Measurements from ENCODE around the gene MAP3K14.
A peak's percentile ranks its signal among the peaks of the same experiment; 100 is the strongest.

The MAP3K14 gene

DNA sequence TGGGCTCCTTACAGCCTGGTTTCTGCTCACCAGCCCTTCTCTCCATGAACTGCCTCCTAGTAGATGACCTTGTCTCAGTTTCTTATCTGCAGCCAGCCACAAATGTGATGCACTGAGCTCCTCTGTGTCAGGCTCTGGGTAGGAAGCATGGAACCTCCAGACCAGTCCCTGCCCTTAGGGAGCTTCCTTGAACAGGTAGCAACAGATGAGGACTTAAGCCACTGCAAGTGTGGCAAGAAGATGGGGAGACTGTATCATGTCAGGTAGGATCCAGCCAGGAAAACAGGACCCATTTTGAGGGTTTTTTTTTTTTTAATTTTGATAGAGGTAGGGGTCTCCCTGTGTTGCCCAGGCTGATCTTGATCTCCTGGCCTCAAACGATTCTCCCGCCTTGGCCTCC is 5.3 kb upstream of the MAP3K14 start:
- peaks cover 36% of the 10 kb centered on the region for H3K4me1 ChIP-seq
- no peaks in the 10 kb centered on the region for H3K9me3 ChIP-seq (ENCODE audit: control insufficient read depth, low read length)
- H3K27me3 ChIP-seq (ENCODE audit: control insufficient read depth, insufficient read depth, low read length): no peaks in the 10 kb centered on the region
- H2AFZ ChIP-seq: peak overlapping the region; percentile 68
- TF ChIP-seq, protein P1, sequence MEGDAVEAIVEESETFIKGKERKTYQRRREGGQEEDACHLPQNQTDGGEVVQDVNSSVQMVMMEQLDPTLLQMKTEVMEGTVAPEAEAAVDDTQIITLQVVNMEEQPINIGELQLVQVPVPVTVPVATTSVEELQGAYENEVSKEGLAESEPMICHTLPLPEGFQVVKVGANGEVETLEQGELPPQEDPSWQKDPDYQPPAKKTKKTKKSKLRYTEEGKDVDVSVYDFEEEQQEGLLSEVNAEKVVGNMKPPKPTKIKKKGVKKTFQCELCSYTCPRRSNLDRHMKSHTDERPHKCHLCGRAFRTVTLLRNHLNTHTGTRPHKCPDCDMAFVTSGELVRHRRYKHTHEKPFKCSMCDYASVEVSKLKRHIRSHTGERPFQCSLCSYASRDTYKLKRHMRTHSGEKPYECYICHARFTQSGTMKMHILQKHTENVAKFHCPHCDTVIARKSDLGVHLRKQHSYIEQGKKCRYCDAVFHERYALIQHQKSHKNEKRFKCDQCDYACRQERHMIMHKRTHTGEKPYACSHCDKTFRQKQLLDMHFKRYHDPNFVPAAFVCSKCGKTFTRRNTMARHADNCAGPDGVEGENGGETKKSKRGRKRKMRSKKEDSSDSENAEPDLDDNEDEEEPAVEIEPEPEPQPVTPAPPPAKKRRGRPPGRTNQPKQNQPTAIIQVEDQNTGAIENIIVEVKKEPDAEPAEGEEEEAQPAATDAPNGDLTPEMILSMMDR (IDR thresholded peaks at IDR 0.05): no peak
- no peaks in the 10 kb centered on the region for H3K36me3 ChIP-seq (ENCODE audit: control insufficient read depth, insufficient read depth, low read length)
- peak overlapping the region; percentile 87 for H3K27ac ChIP-seq
- H3K9ac ChIP-seq: no peak overlapping the region
- no peak overlapping the region for H3K4me2 ChIP-seq (ENCODE audit: low read length)
- H3K79me2 ChIP-seq: no peaks in the 10 kb centered on the region
- H3K4me3 ChIP-seq (ENCODE audit: low read depth, low read length): no peak overlapping the region

DNA sequence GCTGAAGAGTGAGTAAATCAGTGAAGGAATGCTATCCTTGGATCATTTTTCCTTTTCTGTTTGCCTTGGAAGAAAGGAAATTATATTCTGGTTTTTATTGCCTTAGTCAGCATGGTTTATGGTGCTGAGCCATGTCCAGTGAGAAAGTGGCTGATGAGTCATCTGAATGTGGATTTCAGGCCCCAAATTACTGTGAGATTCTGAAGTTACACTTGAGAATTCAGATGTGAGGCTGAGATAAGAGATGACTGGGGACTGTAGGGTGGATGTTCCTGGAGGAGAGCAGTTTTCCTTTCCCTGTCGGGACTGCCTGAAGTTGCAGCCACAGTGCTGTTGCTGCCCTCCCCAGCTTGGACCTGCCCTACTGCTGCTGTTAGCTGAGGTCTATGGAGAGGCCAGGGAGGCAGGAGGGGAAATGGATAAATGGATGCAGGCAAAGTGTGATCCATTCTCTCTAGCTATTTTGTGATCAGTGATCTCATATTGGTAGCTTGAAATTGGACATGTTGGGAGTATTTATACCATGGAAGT is 4.2 kb upstream of the MAP3K14 start:
- Histone ChIP-seq H3K36me3 (ENCODE audit: control insufficient read depth, insufficient read depth, low read length) (no peaks in the 10 kb centered on the region), H3K4me2 (ENCODE audit: low read length) (peak overlapping the region; percentile 45), H2AFZ (peak overlapping the region; percentile 68), H3K27me3 (ENCODE audit: control insufficient read depth, insufficient read depth, low read length) (no peaks in the 10 kb centered on the region), H3K4me3 (ENCODE audit: low read depth, low read length) (no peak overlapping the region), H3K27ac (peak overlapping the region; percentile 87), H3K9me3 (ENCODE audit: control insufficient read depth, low read length) (no peaks in the 10 kb centered on the region), H3K4me1 (peaks cover 36% of the 10 kb centered on the region), H3K9ac (no peak overlapping the region), H3K79me2 (peaks cover 2% of the 10 kb centered on the region)
- TF ChIP-seq, protein P1 (IDR thresholded peaks at IDR 0.05): no peak

DNA sequence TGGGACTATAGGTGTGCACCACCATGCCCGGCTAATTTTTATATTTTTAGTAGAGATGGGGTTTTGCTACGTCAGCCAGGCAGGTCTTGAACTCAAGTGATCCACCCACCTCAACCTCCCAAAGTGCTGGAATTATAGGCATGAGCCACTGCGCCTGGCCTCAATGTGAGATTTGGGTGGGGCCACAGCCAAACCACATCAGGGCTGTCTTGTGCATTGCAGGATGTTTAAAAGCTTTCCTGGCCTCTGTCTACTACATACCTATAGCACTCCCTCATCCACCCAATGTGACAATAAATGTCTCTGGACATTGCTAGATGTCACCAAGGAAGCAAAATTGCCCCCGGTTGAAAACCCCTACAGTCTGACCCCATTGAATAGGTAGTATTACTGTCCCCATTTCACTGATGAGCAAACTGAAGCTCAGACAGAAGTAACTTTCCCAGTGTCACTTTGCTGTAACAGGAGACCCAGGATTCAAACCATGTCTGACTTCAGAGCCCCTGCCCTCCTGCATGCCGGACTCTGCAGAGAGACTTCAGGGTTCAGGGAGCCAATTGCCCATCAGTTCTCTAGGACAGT is 3.6 kb upstream of the MAP3K14 start:
- Histone ChIP-seq H2AFZ (peak overlapping the region; percentile 68), H3K4me2 (ENCODE audit: low read length) (peak overlapping the region; percentile 45), H3K79me2 (peaks cover 7% of the 10 kb centered on the region), H3K9ac (no peak overlapping the region), H3K27me3 (ENCODE audit: control insufficient read depth, insufficient read depth, low read length) (no peaks in the 10 kb centered on the region), H3K36me3 (ENCODE audit: control insufficient read depth, insufficient read depth, low read length) (no peaks in the 10 kb centered on the region), H3K4me3 (ENCODE audit: low read depth, low read length) (no peak overlapping the region), H3K4me1 (peaks cover 42% of the 10 kb centered on the region), H3K9me3 (ENCODE audit: control insufficient read depth, low read length) (no peaks in the 10 kb centered on the region), H3K27ac (peak overlapping the region; percentile 87)
- TF ChIP-seq, protein P1 (IDR thresholded peaks at IDR 0.05): no peak

- Histone ChIP-seq H3K4me3 (ENCODE audit: low read depth, low read length) (no peak overlapping the region), H3K4me1 (peaks cover 49% of the 10 kb centered on the region), H3K79me2 (peaks cover 18% of the 10 kb centered on the region), H3K9me3 (ENCODE audit: control insufficient read depth, low read length) (no peaks in the 10 kb centered on the region), H3K27ac (peak overlapping the region; percentile 92), H3K27me3 (ENCODE audit: control insufficient read depth, insufficient read depth, low read length) (no peaks in the 10 kb centered on the region), H3K9ac (no peak overlapping the region), H3K4me2 (ENCODE audit: low read length) (peak overlapping the region; percentile 32), H3K36me3 (ENCODE audit: control insufficient read depth, insufficient read depth, low read length) (no peaks in the 10 kb centered on the region), H2AFZ (peak overlapping the region; percentile 81)
- TF ChIP-seq, protein P1 (IDR thresholded peaks at IDR 0.05): no peak
These were observed 2.5 kb upstream of the MAP3K14 start for GRCh38 chr17:45319239-45319703.
